Superior temporal gyrus (tissue), 1 donor: ENCODE data around the gene GPRC5D.

Source experiments
- DNase-seq: peaks from one replicate; pipeline ENCODE4 v3.0.0-alpha.2; 2016; ENCODE audit errors: extremely low spot score

GPRC5D gene

GRCh38 chr12:12936983-12937491, 14.9 kb downstream of the GPRC5D start:
- no peak for DNase-seq

GRCh38 chr12:12934556-12934955, 17.4 kb downstream of the GPRC5D start:
- DNase-seq, result no peak

- no peak for DNase-seq
Measured at GRCh38 chr12:12933742-12934141, 18.2 kb downstream of the GPRC5D start.

- DNase-seq, result no peak
Measured at GRCh38 chr12:12930633-12931219, 21.2 kb downstream of the GPRC5D start.

GRCh38 chr12:12929696-12930095, 22.3 kb downstream of the GPRC5D start:
- DNase-seq, result no peak

GRCh38 chr12:12927211-12928079, 24.5 kb downstream of the GPRC5D start:
- no peak for DNase-seq

GRCh38 chr12:12926571-12927071, 25.3 kb downstream of the GPRC5D start:
- DNase-seq, result no peak

GRCh38 chr12:12925388-12925787, 26.6 kb downstream of the GPRC5D start:
- no peak for DNase-seq

- DNase-seq, result no peak
Measured at GRCh38 chr12:12924169-12924568, 27.8 kb downstream of the GPRC5D start.

- no peak for DNase-seq
Measured at GRCh38 chr12:12922978-12923377, 29.0 kb downstream of the GPRC5D start.

GRCh38 chr12:12922191-12922616, 29.8 kb downstream of the GPRC5D start:
- DNase-seq, result no peak

- DNase-seq, result no peak
Measured at GRCh38 chr12:12919666-12920435, 32.1 kb downstream of the GPRC5D start.

- no peak for DNase-seq
Measured at GRCh38 chr12:12918781-12919389, 33.1 kb downstream of the GPRC5D start.

- no peak for DNase-seq
Measured at GRCh38 chr12:12917517-12917916, 34.5 kb downstream of the GPRC5D start.

- peak; percentile 99 for DNase-seq
Measured at GRCh38 chr12:12916135-12916944, 35.6 kb downstream of the GPRC5D start.

- DNase-seq, result no peak
Measured at GRCh38 chr12:12915656-12916055, 36.3 kb downstream of the GPRC5D start.

- no peak for DNase-seq
Measured at GRCh38 chr12:12912711-12913110, 39.3 kb downstream of the GPRC5D start.

- no peak for DNase-seq
Measured at GRCh38 chr12:12909995-12910420, 42.0 kb downstream of the GPRC5D start.

- no peak for DNase-seq
Measured at GRCh38 chr12:12909228-12909994, 42.6 kb downstream of the GPRC5D start.

- no peak for DNase-seq
Measured at GRCh38 chr12:12908711-12909110, 43.3 kb downstream of the GPRC5D start.
